GM12878 (cell line): ENCODE measurements around the gene SP2. TPM values are rescaled to one million over a fixed set of nuclear protein-coding genes. Genes with fewer than 3 reads are reported as not detected.
A peak's percentile ranks its signal among the peaks of the same experiment; 100 is the strongest.

Source experiments
- ATAC-seq: fragments of 200-7000 bp; cut with Tn5 transposase; 3 replicates; pipeline ENCODE4 v1.9.1; 2020; ENCODE audit warnings: mild to moderate bottlenecking, moderate library complexity
- BruUV-seq: library from RNA; stranded (reverse); fragments of 400-500 nt; replicated peaks from 2 replicates; lab custom pipeline; 2021; lab: Mats Ljungman, UMichigan
- CTCF ChIA-PET: fragments of 300-600 bp; sonication (Branson Sonifier 250); formaldehyde crosslinking; extraction: SDS; loops from one replicate; lab custom pipeline; 2021; ENCODE audit warnings: inconsistent platforms; lab: Yijun Ruan, JAX
- POLR2A ChIA-PET: fragments of 350-600 bp; formaldehyde crosslinking; extraction: SDS; loops from one replicate; lab custom pipeline; 2021; ENCODE audit warnings: inconsistent platforms; lab: Charles Lee
- RAD21 ChIA-PET: fragments of 300-600 bp; sonication (Branson Sonifier 250); formaldehyde crosslinking; loops from one replicate; lab custom pipeline; 2023; ENCODE audit warnings: antibody characterized with exemption; ENCODE audit not compliant: unreplicated experiment; lab: Charles Lee
- SMC1A ChIA-PET: fragments of 300-600 bp; sonication (Branson Sonifier 250); formaldehyde crosslinking; loops from one replicate; lab custom pipeline; 2023; ENCODE audit not compliant: unreplicated experiment, uncharacterized antibody; lab: Charles Lee
- DNase-seq: peaks from one replicate; pipeline ENCODE4 v3.0.0-alpha.2; 2011; ENCODE audit warnings: low read depth, low spot score
- FAIRE-seq: peaks from 3 replicates; lab custom pipeline; 2011; peaks lifted over from hg19 to GRCh38; lab: Jason Lieb, UNC
- H2AFZ ChIP-seq: 2 replicates; pipeline ENCODE4 v1.6.0; 2011; ENCODE audit warnings: low read depth, low read length, control low read depth; ENCODE audit not compliant: control insufficient read depth
- H3K27ac ChIP-seq: 2 replicates; pipeline ENCODE4 v1.5.1; 2011; ENCODE audit warnings: control low read depth; ENCODE audit not compliant: control insufficient read depth, insufficient read depth
- H3K27me3 ChIP-seq, 2 experiments: replicated peaks in 1 of 2; 2 replicates each; pipeline versions ENCODE4 v1.6.0 to v1.6.1; 2011; ENCODE audit warnings: low read length in 1 of 2; ENCODE audit not compliant: control insufficient read depth in 2 of 2, insufficient read depth in 2 of 2
- H3K36me3 ChIP-seq, 2 experiments: 2 replicates each; pipeline ENCODE4 v1.5.1; 2011; ENCODE audit warnings: low read length in 1 of 2; ENCODE audit not compliant: control insufficient read depth in 2 of 2, insufficient read depth in 2 of 2
- H3K4me1 ChIP-seq: 2 replicates; pipeline ENCODE4 v1.6.1; 2011; ENCODE audit warnings: mild to moderate bottlenecking, low read length, moderate library complexity, mixed read lengths; ENCODE audit not compliant: control insufficient read depth, insufficient read depth
- H3K4me2 ChIP-seq: 2 replicates; pipeline ENCODE4 v1.6.0; 2011; ENCODE audit warnings: control low read depth; ENCODE audit not compliant: control insufficient read depth, insufficient read depth
- H3K4me3 ChIP-seq: fragments of 200-600 bp; sonication (generic); 2 replicates; pipeline ENCODE4 v1.5.1; 2016
- H3K79me2 ChIP-seq: 2 replicates; pipeline ENCODE4 v1.6.0; 2011; ENCODE audit warnings: low read length; ENCODE audit not compliant: control insufficient read depth, insufficient read depth
- H3K9ac ChIP-seq: 2 replicates; pipeline ENCODE4 v1.8.0; 2011; ENCODE audit warnings: low read length, control low read depth, mixed read lengths; ENCODE audit not compliant: control insufficient read depth, insufficient read depth
- H3K9me3 ChIP-seq: replicated peaks from 3 replicates; pipeline ENCODE4 v1.5.1; 2011; ENCODE audit warnings: mild to moderate bottlenecking, low read length; ENCODE audit not compliant: control insufficient read depth, insufficient read depth
- H4K20me1 ChIP-seq: 2 replicates; pipeline ENCODE4 v1.6.0; 2011; ENCODE audit not compliant: control insufficient read depth, insufficient read depth
- NKRF ChIP-seq: fragments of 450-650 bp; conservative IDR thresholded peaks from 2 replicates; pipeline ENCODE4 v1.6.1; 2017; ENCODE audit warnings: mild to moderate bottlenecking, moderate library complexity
- RAD51 ChIP-seq: fragments of 450-650 bp; IDR thresholded peaks from 2 replicates; pipeline ENCODE4 v1.6.1; 2016; ENCODE audit warnings: moderate library complexity, mild to moderate bottlenecking, inconsistent platforms
- TCF3 ChIP-seq: IDR thresholded peaks from 2 replicates; pipeline ENCODE4 v1.6.1; 2012; ENCODE audit warnings: low read depth, mild to moderate bottlenecking, low read length, borderline replicate concordance; ENCODE audit not compliant: insufficient read depth
- ZNF24 ChIP-seq: fragments of 450-650 bp; IDR thresholded peaks from 2 replicates; pipeline ENCODE4 v1.6.1; 2017; ENCODE audit warnings: antibody characterized with exemption, mild to moderate bottlenecking
- WGBS: methylation state at CpG from one replicate; pipeline ENCODE4 v1.1.6; 2016; ENCODE audit warnings: low lambda C conversion rate; ENCODE audit not compliant: insufficient replicate concordance, insufficient coverage; ENCODE audit errors: missing lambda C conversion rate; 5-methylcytosine and 5-hydroxymethylcytosine counted together
- in situ Hi-C: fragments of 300-500 bp; cut with MboI; formaldehyde crosslinking; loops from 9 replicates; pipeline ENCODE4 v1.14.3; 2018; ENCODE audit warnings: mixed read lengths
- intact Hi-C: fragments of 100-400 bp; cut with micrococcal nuclease; formaldehyde crosslinking; loops from one replicate; pipeline ENCODE4 v1.14.2; 2022; ENCODE audit not compliant: unreplicated experiment
- polyA plus RNA-seq, 11 experiments: library from polyadenylated mRNA; depleted of rRNA in 4 of 11; unstranded in 6 of 11; stranded (reverse) in 5 of 11; fragments of >200 nt; fragmentation: Nextera tagmentation in 4 of 11; fragmentation: Illumina TruSeq in 1 of 11; extraction: Ambion mirVana in 4 of 11; extraction: Trizol in 1 of 11; gene quantifications; 1 replicate in 1 of 11; 2 replicates in 10 of 11; pipeline versions ENCODE4 v1.2.1 to v1.2.3, GENCODE V29; 2011 to 2016; ENCODE audit warnings: inconsistent platforms in 2 of 11, missing spikeins in 2 of 11, low read depth in 1 of 11
- total RNA-seq, 4 experiments: library from RNA; depleted of rRNA in 3 of 4; stranded (reverse); fragments of >200 nt in 3 of 4; fragmentation: Illumina TruSeq in 1 of 4; extraction: Trizol in 1 of 4; gene quantifications; 2 replicates each; pipeline versions ENCODE4 v1.2.1 to v1.2.3, GENCODE V29; 2013 to 2021
- TF ChIP-seq, protein P1 (sequence below): fragments of 450-650 bp; IDR thresholded peaks from 2 replicates; pipeline ENCODE4 v1.6.1; 2016; ENCODE audit warnings: mild to moderate bottlenecking
- TF ChIP-seq, protein P2 (sequence below): IDR thresholded peaks from 2 replicates; pipeline ENCODE4 v1.6.1; 2012; ENCODE audit warnings: low read depth, low read length, improper control_type of control experiment

The SP2 gene
- total and polyA plus RNA-seq, 10 of the 15 experiments (the other 5 are each of a cell fraction or from before 2014, with no cell fraction given), result 1.2 to 19.1 (median 4.8) TPM

DNA sequence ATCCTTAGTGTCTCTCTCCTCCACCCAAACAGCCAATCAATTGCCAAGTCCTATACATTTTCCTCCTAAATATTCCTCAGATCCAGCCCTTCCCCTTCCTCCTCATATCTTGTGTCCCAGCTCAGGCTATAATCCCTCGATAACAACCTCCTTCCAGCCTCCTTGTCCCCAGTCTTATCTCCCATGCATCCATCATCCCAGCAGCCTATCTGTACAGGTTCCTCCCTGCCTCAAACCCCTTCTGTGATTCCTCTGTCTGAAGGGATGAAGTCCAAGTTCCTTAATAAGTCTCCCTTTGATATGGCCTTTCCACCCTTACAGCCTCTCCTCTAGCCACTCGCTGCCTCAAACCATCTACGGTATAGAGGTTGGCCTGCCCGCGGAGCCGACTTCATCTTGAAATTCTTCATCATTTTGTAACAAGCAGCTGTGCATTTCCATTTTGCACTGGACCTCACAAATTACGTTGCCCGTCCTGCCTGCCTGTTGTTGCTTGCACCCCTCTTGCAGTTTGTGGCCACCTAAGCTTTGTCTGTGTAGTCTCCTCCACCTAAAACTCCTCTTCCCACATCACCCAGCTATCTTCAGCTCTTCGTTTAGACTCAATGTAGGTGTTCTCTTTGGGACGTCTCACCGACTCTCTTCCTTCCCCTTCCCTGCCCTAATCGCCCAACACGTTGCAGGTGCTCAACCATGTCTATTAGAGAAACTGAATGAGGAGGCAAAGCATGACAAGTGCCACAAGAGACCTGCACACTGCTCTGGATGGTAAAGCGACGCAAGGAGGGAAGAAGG lies 74.1 kb downstream of the SP2 start:
- Histone ChIP-seq H3K9me3 (no peaks in the 10 kb centered on the region), H3K27ac (no peak overlapping the region), H3K4me3 (peak overlapping the region; percentile 64), H2AFZ (peak overlapping the region; percentile 100), H3K79me2 (peaks cover 20% of the 10 kb centered on the region), H3K27me3 (no peaks in the 10 kb centered on the region), H3K4me2 (peak overlapping the region; percentile 100), H3K4me1 (peaks cover 15% of the 10 kb centered on the region), H3K9ac (peak overlapping the region; percentile 40; the same call in 1 of the 2 replicates), H3K36me3 (peaks cover 3 to 12% of the 10 kb centered on the region in 2 experiments), H4K20me1 (no peaks in the 10 kb centered on the region)
- FAIRE-seq (no peak), ATAC-seq (no peak), DNase-seq (no peak)
- TF ChIP-seq, protein P1, sequence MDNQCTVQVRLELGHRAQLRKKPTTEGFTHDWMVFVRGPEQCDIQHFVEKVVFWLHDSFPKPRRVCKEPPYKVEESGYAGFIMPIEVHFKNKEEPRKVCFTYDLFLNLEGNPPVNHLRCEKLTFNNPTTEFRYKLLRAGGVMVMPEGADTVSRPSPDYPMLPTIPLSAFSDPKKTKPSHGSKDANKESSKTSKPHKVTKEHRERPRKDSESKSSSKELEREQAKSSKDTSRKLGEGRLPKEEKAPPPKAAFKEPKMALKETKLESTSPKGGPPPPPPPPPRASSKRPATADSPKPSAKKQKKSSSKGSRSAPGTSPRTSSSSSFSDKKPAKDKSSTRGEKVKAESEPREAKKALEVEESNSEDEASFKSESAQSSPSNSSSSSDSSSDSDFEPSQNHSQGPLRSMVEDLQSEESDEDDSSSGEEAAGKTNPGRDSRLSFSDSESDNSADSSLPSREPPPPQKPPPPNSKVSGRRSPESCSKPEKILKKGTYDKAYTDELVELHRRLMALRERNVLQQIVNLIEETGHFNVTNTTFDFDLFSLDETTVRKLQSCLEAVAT, result peak; percentile 69
- 0 out of 2 replicates have a peak, but pooled peaks have one; percentile 32 for TF ChIP-seq NKRF
- TF ChIP-seq, protein P2, sequence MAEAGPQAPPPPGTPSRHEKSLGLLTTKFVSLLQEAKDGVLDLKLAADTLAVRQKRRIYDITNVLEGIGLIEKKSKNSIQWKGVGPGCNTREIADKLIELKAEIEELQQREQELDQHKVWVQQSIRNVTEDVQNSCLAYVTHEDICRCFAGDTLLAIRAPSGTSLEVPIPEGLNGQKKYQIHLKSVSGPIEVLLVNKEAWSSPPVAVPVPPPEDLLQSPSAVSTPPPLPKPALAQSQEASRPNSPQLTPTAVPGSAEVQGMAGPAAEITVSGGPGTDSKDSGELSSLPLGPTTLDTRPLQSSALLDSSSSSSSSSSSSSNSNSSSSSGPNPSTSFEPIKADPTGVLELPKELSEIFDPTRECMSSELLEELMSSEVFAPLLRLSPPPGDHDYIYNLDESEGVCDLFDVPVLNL, result no peak
- no peak for TF ChIP-seq RAD51
- 0 out of 2 replicates have a peak, but pooled peaks have one; percentile 25 for TF ChIP-seq ZNF24
- no peak for TF ChIP-seq TCF3
- no TSS peak for BruUV-seq
- RAD21 ChIA-PET, result interaction anchor here (0.7 to 7.9 kb wide), 26 partner anchors 8 to 922 kb away, joined by 3 to 123 read pairs (median 6); partner anchors contain the start of genes KPNB1, NFE2L1, PNPO and PRR15L
- CTCF ChIA-PET, result interaction anchor here (0.6 to 14.3 kb wide), 37 partner anchors 9 to 617 kb away, joined by 3 to 463 read pairs (median 4); partner anchors contain the start of genes KPNB1, NFE2L1, OSBPL7 and PNPO
- in situ Hi-C loops, result no loop called here
- SMC1A ChIA-PET, result interaction anchor here (0.6 to 17.2 kb wide), 19 partner anchors 9 to 129 kb away, joined by 3 to 332 read pairs (median 5); partner anchors contain the start of genes PRR15L, SCRN2 and SP2
- POLR2A ChIA-PET, result interaction anchor here (0.6 to 5.2 kb wide), 26 partner anchors 8 to 359 kb away, joined by 3 to 55 read pairs (median 5); partner anchors contain the start of genes KPNB1, NFE2L1, OSBPL7 and PNPO
- intact Hi-C loops, result loop anchor here (1.0 to 2.0 kb wide), 3 partner anchors 21 to 129 kb away; partner anchors contain the start of genes NFE2L1 and SCRN2
- WGBS, result 44% methylated on average over 15 of the region's 15 CpGs
